Fibroblast of mammary gland (primary cell): ENCODE measurements around the gene SLC9A3.

Experiments used
- DNase-seq: peaks from one replicate; pipeline ENCODE4 v3.0.0-alpha.2; 2010; ENCODE audit warnings: low read depth
- H3K4me3 ChIP-seq: 2 replicates; pipeline ENCODE4 v1.5.1; 2011; ENCODE audit warnings: low read depth, mild to moderate bottlenecking, low read length, moderate library complexity; ENCODE audit not compliant: control insufficient read depth
- TF ChIP-seq, protein P1 (sequence below): conservative IDR thresholded peaks from 2 replicates; pipeline ENCODE4 v1.5.1; 2011; ENCODE audit warnings: low read depth, low read length, inconsistent platforms; ENCODE audit not compliant: control insufficient read depth, insufficient read depth

Gene SLC9A3

DNA sequence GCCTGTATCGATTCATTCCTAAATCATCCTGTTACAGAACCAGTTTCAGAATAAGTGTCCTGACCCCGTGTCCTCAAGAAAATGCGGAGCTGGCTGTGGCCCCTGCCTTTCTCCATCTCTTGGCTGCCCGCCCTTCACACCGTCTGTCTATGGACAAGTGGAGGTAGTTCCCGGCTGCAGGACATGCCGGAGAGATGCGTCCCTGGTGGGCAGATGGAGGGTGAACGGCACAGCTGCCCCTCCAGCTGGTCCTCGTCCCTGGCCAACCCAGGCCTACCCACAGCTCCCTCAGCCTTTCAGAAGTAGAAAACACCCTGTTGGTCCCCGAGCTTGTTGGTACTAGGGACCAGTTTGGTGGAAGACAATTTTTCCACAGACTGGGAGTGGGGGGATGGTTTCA is 96.0 kb downstream of the SLC9A3 start:
- TF ChIP-seq, protein P1, sequence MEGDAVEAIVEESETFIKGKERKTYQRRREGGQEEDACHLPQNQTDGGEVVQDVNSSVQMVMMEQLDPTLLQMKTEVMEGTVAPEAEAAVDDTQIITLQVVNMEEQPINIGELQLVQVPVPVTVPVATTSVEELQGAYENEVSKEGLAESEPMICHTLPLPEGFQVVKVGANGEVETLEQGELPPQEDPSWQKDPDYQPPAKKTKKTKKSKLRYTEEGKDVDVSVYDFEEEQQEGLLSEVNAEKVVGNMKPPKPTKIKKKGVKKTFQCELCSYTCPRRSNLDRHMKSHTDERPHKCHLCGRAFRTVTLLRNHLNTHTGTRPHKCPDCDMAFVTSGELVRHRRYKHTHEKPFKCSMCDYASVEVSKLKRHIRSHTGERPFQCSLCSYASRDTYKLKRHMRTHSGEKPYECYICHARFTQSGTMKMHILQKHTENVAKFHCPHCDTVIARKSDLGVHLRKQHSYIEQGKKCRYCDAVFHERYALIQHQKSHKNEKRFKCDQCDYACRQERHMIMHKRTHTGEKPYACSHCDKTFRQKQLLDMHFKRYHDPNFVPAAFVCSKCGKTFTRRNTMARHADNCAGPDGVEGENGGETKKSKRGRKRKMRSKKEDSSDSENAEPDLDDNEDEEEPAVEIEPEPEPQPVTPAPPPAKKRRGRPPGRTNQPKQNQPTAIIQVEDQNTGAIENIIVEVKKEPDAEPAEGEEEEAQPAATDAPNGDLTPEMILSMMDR: no peak
- DNase-seq: no peak
- H3K4me3 ChIP-seq: no peak overlapping the region

DNA sequence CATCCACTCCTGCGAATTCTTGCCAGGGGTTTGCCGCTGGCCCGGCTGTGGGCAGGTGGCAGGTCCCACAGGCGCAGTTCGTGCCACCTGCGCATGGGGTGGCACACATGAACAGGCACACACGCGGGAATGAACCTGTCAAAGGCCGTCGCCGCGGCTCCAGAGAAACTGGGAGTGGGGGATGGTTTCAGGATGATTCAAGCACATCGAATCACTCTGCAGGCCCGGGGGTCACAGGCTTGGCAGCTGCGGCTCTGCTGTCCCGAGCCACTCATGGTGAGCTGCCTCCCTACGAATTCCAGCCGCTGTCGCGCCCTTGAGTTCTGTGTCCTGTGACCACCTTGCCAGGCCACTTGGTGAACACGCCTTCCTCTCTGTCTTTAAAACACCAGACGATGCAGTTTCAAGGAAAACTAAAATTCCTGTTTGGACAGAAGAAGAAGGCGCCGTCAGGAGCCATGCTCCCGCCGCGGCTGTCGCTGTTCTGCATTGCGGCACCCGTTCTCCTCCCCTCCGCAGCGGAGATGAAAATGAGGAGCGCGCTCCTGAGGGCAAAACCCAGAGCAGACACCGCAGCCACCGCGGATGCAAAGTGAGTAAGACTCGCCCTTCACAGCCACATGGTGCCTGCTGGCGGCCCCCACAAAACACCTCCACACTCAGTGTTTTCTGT is 96.7 kb downstream of the SLC9A3 start:
- no peak for DNase-seq

DNA sequence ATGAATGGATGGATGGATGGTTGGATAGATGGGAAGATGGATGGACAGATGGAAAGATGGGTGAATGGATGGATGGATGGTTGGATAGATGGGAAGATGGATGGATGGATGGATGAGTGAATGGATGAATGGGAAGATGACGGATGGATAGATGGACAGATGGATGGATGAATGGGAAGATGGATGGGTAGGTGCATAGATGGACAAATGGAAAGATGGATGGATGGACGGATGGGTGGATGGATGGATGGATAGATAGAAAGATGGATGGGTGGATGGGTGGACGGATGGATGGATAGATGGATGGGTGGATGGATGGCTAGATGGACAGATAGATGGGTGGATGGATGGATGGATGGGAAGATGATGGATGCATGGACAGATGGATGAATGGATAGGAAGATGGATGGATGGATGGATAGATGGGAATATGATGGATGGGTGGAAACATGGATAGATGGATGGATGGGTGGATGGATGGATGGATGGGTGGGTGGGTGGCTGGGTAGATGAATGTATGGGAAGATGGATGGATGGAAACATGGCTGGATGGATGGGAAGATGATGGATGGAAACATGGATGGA is 97.8 kb downstream of the SLC9A3 start:
- TF ChIP-seq, protein P1: no peak
- DNase-seq: no peak
- no peak overlapping the region for H3K4me3 ChIP-seq

More for the DNA sequence above, 96.7 kb downstream of the SLC9A3 start:
- H3K4me3 ChIP-seq: no peak overlapping the region
- TF ChIP-seq, protein P1: no peak

DNA sequence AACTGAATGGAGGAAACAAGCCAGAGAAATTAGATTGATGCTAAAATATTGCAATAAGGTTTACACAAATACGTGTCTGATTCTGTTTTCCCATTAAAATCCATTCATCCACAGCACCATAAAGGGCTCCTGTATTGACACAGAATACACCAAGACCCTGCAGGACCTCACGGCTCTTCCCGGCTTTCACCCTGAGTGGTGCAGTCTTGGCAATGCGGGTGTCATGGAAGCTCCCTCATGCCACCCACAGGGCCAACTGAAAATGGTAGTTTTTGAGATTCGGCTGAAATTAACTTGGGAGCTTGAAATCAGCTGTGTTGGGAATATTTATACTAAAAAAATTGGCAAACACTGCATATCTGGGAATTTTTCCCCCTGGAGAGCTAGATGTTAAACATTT is 98.5 kb downstream of the SLC9A3 start:
- peak; percentile 16 for DNase-seq
- TF ChIP-seq, protein P1: no peak
- H3K4me3 ChIP-seq: no peak overlapping the region

DNA sequence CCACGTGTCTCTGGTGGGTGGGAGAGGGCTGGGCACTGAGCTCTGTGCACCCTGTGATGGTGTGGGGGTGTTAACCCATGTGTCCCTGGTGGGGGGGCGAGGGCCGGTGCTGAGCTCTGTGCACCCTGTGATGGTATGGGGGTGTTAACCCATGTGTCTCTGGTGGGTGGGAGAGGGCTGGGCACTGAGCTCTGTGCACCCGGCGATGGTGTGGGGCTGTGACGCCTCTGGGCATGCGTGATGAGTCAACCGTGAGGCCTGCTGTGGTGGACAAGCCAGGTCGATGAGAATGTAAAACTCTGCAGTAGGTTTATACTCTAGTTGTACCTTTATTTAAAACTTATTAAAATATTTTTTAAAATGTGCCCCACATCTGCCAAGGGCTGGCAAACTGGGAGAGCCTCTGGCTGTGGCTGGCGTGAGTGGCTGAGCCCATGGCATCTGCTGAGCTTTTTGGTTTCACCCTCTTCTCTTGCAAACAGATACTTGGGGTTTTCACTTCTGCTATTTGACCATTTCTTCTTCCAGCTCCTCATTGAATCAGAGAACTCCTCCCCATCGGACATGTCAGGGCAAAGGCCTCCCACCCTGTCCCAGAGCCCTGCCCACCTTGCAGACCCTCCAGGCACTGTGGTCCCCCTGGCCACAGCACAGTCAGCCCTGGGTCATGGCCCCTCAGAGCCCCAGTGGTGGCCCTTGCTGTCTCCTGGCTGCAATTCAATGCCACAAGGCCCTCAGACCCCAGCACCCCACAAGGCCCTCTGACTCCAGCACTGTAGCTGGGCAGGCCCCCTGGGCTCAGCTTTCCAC is 99.7 kb downstream of the SLC9A3 start:
- TF ChIP-seq, protein P1: no peak
- H3K4me3 ChIP-seq: no peak overlapping the region

DNA sequence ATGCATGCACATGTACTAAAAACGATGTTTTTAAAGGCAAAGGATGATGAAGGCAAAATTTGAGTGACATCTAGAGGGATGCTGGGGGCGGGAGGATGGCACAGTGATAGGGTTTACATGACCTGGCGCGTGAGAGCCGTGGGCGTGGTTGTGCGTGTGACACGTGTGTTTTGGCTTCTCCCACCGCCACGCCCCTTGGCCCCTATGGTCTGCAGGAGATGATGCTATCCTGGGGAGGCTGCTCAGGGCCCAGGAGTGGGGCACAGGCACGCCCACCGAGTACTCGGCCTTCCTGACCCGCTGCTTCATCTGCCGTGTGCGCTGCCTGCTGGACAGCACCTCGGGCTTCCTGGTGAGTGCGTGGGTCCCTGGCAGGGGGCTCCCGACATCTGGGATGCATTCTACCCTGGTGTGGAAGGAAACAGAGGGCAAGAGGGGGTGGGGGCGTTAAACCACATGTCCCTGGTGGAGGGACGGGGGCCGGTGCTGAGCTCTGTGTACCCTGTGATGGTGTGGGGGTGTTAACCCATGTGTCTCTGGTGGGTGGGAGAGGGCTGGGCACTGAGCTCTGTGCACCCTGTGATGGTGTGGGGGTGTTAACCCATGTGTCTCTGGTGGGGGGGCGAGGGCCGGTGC is 100.5 kb downstream of the SLC9A3 start:
- no peak overlapping the region for H3K4me3 ChIP-seq
- DNase-seq: no peak
- TF ChIP-seq, protein P1: no peak

More for the DNA sequence above, 99.7 kb downstream of the SLC9A3 start:
- peak; percentile 29 for DNase-seq
